ENCODE measurements around the gene IRAK1. TPM values are rescaled to one million over a fixed set of nuclear protein-coding genes. Genes with fewer than 3 reads are reported as not detected.

The IRAK1 gene
- total and polyA plus RNA-seq, 2 donors (not counting 3 experiments of a cell fraction or from before 2014, with no cell fraction given): 63.6 to 138 TPM

GRCh38 chrX:153989973-153990655 lies 29.6 kb downstream of the IRAK1 start:
- DNase-seq (ENCODE audit: low read depth, low spot score) (no peak), FAIRE-seq (no peak)
- no peak for TF ChIP-seq EZH2 (IDR thresholded peaks at IDR 0.05; ENCODE audit: borderline replicate concordance, low read depth, low read length, severe bottlenecking)
- no peak for TF ChIP-seq GATA2 (IDR thresholded peaks at IDR 0.05; ENCODE audit: insufficient read depth, insufficient read length, low read depth, low read length)
- TF ChIP-seq CTCF (IDR thresholded peaks at IDR 0.05; ENCODE audit: extremely low read depth in 1 of 2, insufficient read depth in 1 of 2, low read depth in 1 of 2, low read length in 2 of 2): no peak
- TF ChIP-seq MYC (IDR thresholded peaks at IDR 0.05; ENCODE audit: low read depth, low read length): no peak
- TF ChIP-seq FOS (IDR thresholded peaks at IDR 0.05; ENCODE audit: borderline replicate concordance, insufficient read depth, low read length): no peak
- TF ChIP-seq POLR2AphosphoS5 (IDR thresholded peaks at IDR 0.05; ENCODE audit: insufficient read depth, low read depth, low read length): no peak
- TF ChIP-seq JUN (IDR thresholded peaks at IDR 0.05; ENCODE audit: borderline replicate concordance, insufficient read depth, insufficient read length, low read depth): no peak
- no peak for TF ChIP-seq MAX (IDR thresholded peaks at IDR 0.05; ENCODE audit: insufficient read depth, insufficient read length)
- TF ChIP-seq POLR2A (IDR thresholded peaks at IDR 0.05; ENCODE audit: low read depth, low read length): no peak
- H4K20me1 ChIP-seq (replicated peaks; ENCODE audit: control insufficient read depth, extremely low read depth, insufficient read depth, low read length): no peaks in the 10 kb centered on the region
- no peaks in the 10 kb centered on the region for H3K27me3 ChIP-seq (ENCODE audit: control insufficient read depth in 2 of 2, insufficient read depth in 2 of 2, low read length in 2 of 2)
- H3K36me3 ChIP-seq (ENCODE audit: control insufficient read depth in 2 of 2, extremely low read depth in 1 of 2, insufficient read depth in 2 of 2, low read length in 2 of 2): no peaks in the 10 kb centered on the region
- ChIA-PET CTCF (interaction anchor here (0.6 to 1.1 kb wide), 3 partner anchors 9 to 23 kb away, joined by 3 to 4 read pairs (median 3); no protein-coding TSS in a partner anchor), POLR2A (no interaction called here)
- H2AFZ ChIP-seq (ENCODE audit: low read depth, low read length): no peak overlapping the region
- H3K79me2 ChIP-seq (ENCODE audit: control insufficient read depth, insufficient read depth, low read length): no peaks in the 10 kb centered on the region
- intact Hi-C loops (cut with micrococcal nuclease): no loop called here
- dilution Hi-C loops (cut with MboI; ENCODE audit: extremely low pct_ligation_motif_present, low sequenced_read_pairs): no loop called here
- no peaks in the 10 kb centered on the region for H3K9me3 ChIP-seq (replicated peaks; ENCODE audit: control insufficient read depth, insufficient read depth, low read length)
- BruUV-seq (replicated peaks): no TSS peak
- no peak overlapping the region for H3K27ac ChIP-seq (ENCODE audit: insufficient read depth, low read depth, low read length)
- H3K9me1 ChIP-seq (replicated peaks; ENCODE audit: control insufficient read depth, extremely low read depth, insufficient read depth, low read length): no peaks in the 10 kb centered on the region
- no peak overlapping the region for H3K4me3 ChIP-seq (replicated peaks in 1 of 3; ENCODE audit: insufficient read depth in 1 of 3, low read depth in 1 of 3, low read length in 3 of 3)
- H3K4me2 ChIP-seq (ENCODE audit: insufficient read depth, low read length): no peak overlapping the region
- H3K9ac ChIP-seq (replicated peaks; ENCODE audit: extremely low read depth, insufficient read depth, low read length): no peak overlapping the region
- peaks cover 6% of the 10 kb centered on the region for H3K4me1 ChIP-seq (ENCODE audit: control insufficient read depth, extremely low read depth, insufficient read depth, low read length)

Data from endothelial cell of umbilical vein (primary cell).